GM13976 (cell line): ENCODE measurements around the gene PF4V1.
"Not testable (repeated sequence)": the region's sequence is repeated elsewhere in the genome, so short reads cannot be mapped to it uniquely, and the experiment has no call there.

Experiments
- DNase-seq: peaks from one replicate; pipeline ENCODE4 v3.0.0; 2012; ENCODE audit warnings: low spot score
- CTCF ChIP-seq: IDR thresholded peaks from 2 replicates; pipeline ENCODE4 v1.5.1; 2012; ENCODE audit warnings: borderline replicate concordance, mild to moderate bottlenecking; ENCODE audit not compliant: insufficient read depth; ENCODE audit errors: extremely low read depth, missing control alignments, control extremely low read depth
- in situ Hi-C: fragments of 300-500 bp; cut with MboI; formaldehyde crosslinking; loops from one replicate; pipeline ENCODE4 v1.12.0; 2022; ENCODE audit warnings: low sequenced_read_pairs, mixed read lengths, inconsistent platforms; ENCODE audit not compliant: unreplicated experiment

PF4V1 gene

DNA sequence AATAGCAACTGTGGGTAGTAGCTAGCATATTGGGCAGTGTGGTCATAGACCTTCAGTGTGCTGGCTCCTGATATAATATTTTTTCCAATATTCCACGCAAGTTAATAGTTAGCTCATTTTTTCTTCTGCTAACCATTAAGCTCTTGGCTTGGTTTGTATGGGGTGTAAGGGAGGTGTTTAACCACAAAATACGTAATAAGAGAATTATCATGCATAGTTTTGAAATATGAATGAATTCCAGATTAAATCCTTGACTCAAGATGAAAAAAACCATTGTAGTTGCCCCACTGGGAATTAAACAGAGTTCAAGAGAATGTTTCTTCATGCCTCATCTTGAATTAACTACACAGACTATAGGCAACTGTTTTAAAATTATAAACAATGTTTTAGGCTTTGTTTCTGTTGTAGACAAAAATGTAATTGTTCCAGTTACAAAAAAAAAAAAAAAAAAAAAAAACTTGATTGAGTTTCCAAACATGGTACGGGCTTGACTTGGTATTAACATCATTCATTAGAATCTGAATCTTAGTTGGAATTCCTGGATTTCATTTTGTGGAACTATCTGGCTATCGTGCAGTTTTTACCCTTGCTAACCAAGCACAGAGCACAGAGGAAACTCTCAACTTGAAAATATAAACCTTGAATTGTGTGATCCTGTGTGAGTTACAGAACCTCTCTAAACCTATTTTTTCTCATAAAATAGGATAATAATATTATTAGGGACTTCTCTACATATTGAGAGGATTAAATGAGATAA, 44.5 kb downstream of the PF4V1 start:
- in situ Hi-C loops: no loop called here
- DNase-seq: no peak
- no peak for TF ChIP-seq CTCF

DNA sequence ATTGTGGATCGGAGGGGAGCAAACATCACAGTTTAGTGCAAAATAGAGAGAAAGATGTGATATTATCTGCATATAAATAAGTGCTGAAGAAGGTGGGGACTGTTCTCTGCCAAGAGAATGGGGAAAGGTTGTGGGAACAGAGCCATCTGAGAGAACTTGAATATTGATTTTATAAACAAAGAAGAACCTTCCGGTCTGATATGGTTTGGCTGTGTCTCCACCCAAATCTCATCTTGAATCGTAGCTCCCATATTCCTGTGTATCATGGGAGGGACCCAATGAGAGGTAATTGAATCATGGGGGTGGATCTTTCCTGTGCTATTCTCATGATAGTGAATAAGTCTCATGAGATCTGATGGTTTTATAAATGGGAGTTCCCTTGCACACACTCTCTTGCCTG, 46.2 kb downstream of the PF4V1 start:
- DNase-seq, in situ Hi-C loops: not testable (repeated sequence)

GRCh38 chr4:73901031-73901430, 47.9 kb downstream of the PF4V1 start:
- no peak for TF ChIP-seq CTCF
- in situ Hi-C loops: no loop called here
- no peak for DNase-seq

- in situ Hi-C loops: no loop called here
- no peak for DNase-seq
- no peak for TF ChIP-seq CTCF
Observed at GRCh38 chr4:73902038-73902637, 49.0 kb downstream of the PF4V1 start.

DNA sequence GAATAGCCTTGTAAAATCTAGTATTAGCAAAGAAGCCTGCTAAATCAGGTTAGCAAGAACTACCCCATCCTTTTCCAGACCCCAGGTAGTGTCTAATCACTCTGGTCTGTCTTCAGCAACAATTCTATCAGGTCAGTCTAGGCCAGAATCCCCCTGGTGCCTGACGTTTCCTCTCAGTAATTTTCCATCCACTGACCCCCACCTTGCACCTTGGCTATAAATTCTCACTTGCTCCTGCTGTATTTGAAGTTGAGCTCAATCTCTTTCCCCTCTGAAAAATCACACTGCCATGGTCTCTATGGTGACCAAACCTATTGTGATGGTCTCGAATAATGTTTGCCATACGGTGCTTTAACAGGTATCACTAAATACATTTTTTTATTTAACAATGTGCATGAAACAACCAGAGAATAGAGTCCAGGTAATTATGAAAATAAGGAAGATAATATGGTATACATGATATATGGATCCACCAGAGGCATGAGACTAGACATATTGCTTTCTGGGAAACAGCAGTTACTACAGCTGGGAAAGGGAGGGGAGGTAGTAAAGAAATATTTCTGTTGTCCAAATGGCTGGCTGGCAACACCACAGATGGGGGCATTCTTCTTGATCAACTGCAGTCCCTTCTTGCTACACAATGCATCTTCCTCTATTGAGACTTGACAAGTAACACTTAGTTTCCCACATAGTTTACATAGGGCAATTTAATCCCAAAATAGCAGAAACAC, 49.9 kb downstream of the PF4V1 start:
- no peak for DNase-seq
- in situ Hi-C loops: no loop called here
- no peak for TF ChIP-seq CTCF
